Caki2 (cell line): ENCODE measurements around the gene SMIM28. TPM values are rescaled to one million over a fixed set of nuclear protein-coding genes. Genes with fewer than 3 reads are reported as not detected.
A peak's percentile ranks its signal among the peaks of the same experiment; 100 is the strongest.

Experiments used
- DNase-seq: peaks from one replicate; pipeline ENCODE4 v3.0.0-alpha.2; 2015; ENCODE audit warnings: low read depth
- in situ Hi-C: cut with HindIII; loops from 2 replicates; pipeline ENCODE4 v1.10.0; 2016; ENCODE audit warnings: low sequenced_read_pairs, low pct_unique_long_range_greater_than_20kb, mixed read lengths
- total RNA-seq: library from RNA; depleted of rRNA; stranded (reverse); fragments of >200 nt; shearing (Covaris generic); gene quantifications from 2 replicates; pipeline ENCODE4 v1.2.3, GENCODE V29; 2014; ENCODE audit warnings: low replicate concordance

SMIM28 gene
- total RNA-seq, 1 experiment from 2014 or later = not detected

- in situ Hi-C loops = no loop called here
- no peak for DNase-seq
Measured at GRCh38 chr6:138400326-138400725, 22.6 kb downstream of the SMIM28 start.

- in situ Hi-C loops = no loop called here
Measured at GRCh38 chr6:138401960-138402837, 24.5 kb downstream of the SMIM28 start.

GRCh38 chr6:138402838-138403187, 25.1 kb downstream of the SMIM28 start:
- in situ Hi-C loops = no loop called here

More at GRCh38 chr6:138401960-138402837, 24.5 kb downstream of the SMIM28 start:
- no peak for DNase-seq

GRCh38 chr6:138403324-138403800, 25.7 kb downstream of the SMIM28 start:
- in situ Hi-C loops = no loop called here
- peak; percentile 40 for DNase-seq

More at GRCh38 chr6:138402838-138403187, 25.1 kb downstream of the SMIM28 start:
- DNase-seq = no peak

GRCh38 chr6:138403801-138404665, 26.3 kb downstream of the SMIM28 start, which contains the start of gene HEBP2:
Gene HEBP2 (plus strand): TSS chr6:138404223. CDS start chr6:138404496, 273 bp downstream.
- in situ Hi-C loops = no loop called here

GRCh38 chr6:138404666-138405337, 27.1 kb downstream of the SMIM28 start:
- DNase-seq = no peak
- in situ Hi-C loops = no loop called here

More at GRCh38 chr6:138403801-138404665, 26.3 kb downstream of the SMIM28 start, which contains the start of gene HEBP2:
- DNase-seq = peak; percentile 95

- DNase-seq = no peak
- in situ Hi-C loops = no loop called here
Measured at GRCh38 chr6:138405816-138406413, 28.2 kb downstream of the SMIM28 start.

- no peak for DNase-seq
- in situ Hi-C loops = no loop called here
Measured at GRCh38 chr6:138406443-138406842, 28.7 kb downstream of the SMIM28 start.

GRCh38 chr6:138410048-138410735, 32.5 kb downstream of the SMIM28 start:
- in situ Hi-C loops = no loop called here

GRCh38 chr6:138410972-138411880, 33.5 kb downstream of the SMIM28 start:
- in situ Hi-C loops = no loop called here
- peak; percentile 59 for DNase-seq

More at GRCh38 chr6:138410048-138410735, 32.5 kb downstream of the SMIM28 start:
- DNase-seq = no peak

GRCh38 chr6:138415125-138415524, 37.4 kb downstream of the SMIM28 start:
- DNase-seq = no peak
- in situ Hi-C loops = no loop called here

- no peak for DNase-seq
- in situ Hi-C loops = no loop called here
Measured at GRCh38 chr6:138416206-138416605, 38.5 kb downstream of the SMIM28 start.

GRCh38 chr6:138417493-138418117, 39.9 kb downstream of the SMIM28 start:
- in situ Hi-C loops = no loop called here
- no peak for DNase-seq

GRCh38 chr6:138418118-138418742, 40.5 kb downstream of the SMIM28 start:
- in situ Hi-C loops = no loop called here
- DNase-seq = no peak

GRCh38 chr6:138419766-138420165, 42.1 kb downstream of the SMIM28 start:
- in situ Hi-C loops = no loop called here
- DNase-seq = no peak

GRCh38 chr6:138420356-138420755, 42.7 kb downstream of the SMIM28 start:
- no peak for DNase-seq
- in situ Hi-C loops = no loop called here
